Measurements from ENCODE around the gene MICALL2. TPM values are rescaled to one million over a fixed set of nuclear protein-coding genes. Genes with fewer than 3 reads are reported as not detected.

Gene MICALL2
- total RNA-seq, 1 donor from 2014 or later = 3.1 TPM

GRCh38 chr7:1401011-1401410, 58.3 kb downstream of the MICALL2 start:
- no peaks in the 10 kb centered on the region for H3K36me3 ChIP-seq (ENCODE audit: control insufficient read depth in 3 of 3, insufficient read depth in 3 of 3, low read length in 3 of 3)
- H3K27ac ChIP-seq (ENCODE audit: low read depth, low read length) = no peak overlapping the region
- no peak overlapping the region for H3K9ac ChIP-seq (ENCODE audit: low read depth in 1 of 3, low read length in 3 of 3)
- peaks cover 0 to 3% (median 0%) of the 10 kb centered on the region in 3 donors for H3K4me1 ChIP-seq (ENCODE audit: control insufficient read depth in 3 of 3, insufficient read depth in 3 of 3, low read length in 3 of 3)
- H3K9me3 ChIP-seq (ENCODE audit: control insufficient read depth in 3 of 3, low read length in 3 of 3) = peaks cover 3 to 13% (median 9%) of the 10 kb centered on the region in 3 donors
- H3K27me3 ChIP-seq (ENCODE audit: control insufficient read depth in 3 of 3, insufficient read depth in 3 of 3, low read length in 3 of 3) = peaks cover 52 to 61% (median 57%) of the 10 kb centered on the region in 3 donors
- no peak overlapping the region for H3K4me3 ChIP-seq (ENCODE audit: low read length in 3 of 3)

- Histone ChIP-seq H3K36me3 (ENCODE audit: control insufficient read depth in 3 of 3, insufficient read depth in 3 of 3, low read length in 3 of 3) (no peaks in the 10 kb centered on the region), H3K9ac (ENCODE audit: low read depth in 1 of 3, low read length in 3 of 3) (no peak overlapping the region), H3K4me1 (ENCODE audit: control insufficient read depth in 3 of 3, insufficient read depth in 3 of 3, low read length in 3 of 3) (peaks cover 0 to 3% (median 0%) of the 10 kb centered on the region in 3 donors), H3K9me3 (ENCODE audit: control insufficient read depth in 3 of 3, low read length in 3 of 3) (peaks cover 3 to 13% (median 9%) of the 10 kb centered on the region in 3 donors), H3K27me3 (ENCODE audit: control insufficient read depth in 3 of 3, insufficient read depth in 3 of 3, low read length in 3 of 3) (peaks cover 54 to 65% (median 56%) of the 10 kb centered on the region in 3 donors), H3K4me3 (ENCODE audit: low read length in 3 of 3) (no peak overlapping the region), H3K27ac (ENCODE audit: low read depth, low read length) (no peak overlapping the region)
These were observed 58.9 kb downstream of the MICALL2 start for GRCh38 chr7:1400371-1400770.

GRCh38 chr7:1397491-1398327, 61.6 kb downstream of the MICALL2 start:
- Histone ChIP-seq H3K9ac (ENCODE audit: low read depth in 1 of 3, low read length in 3 of 3) (no peak overlapping the region), H3K27me3 (ENCODE audit: control insufficient read depth in 3 of 3, insufficient read depth in 3 of 3, low read length in 3 of 3) (peaks cover 41 to 65% (median 53%) of the 10 kb centered on the region in 3 donors)

GRCh38 chr7:1396195-1396594, 63.1 kb downstream of the MICALL2 start:
- Histone ChIP-seq H3K9me3 (ENCODE audit: control insufficient read depth in 3 of 3, low read length in 3 of 3) (peaks cover 6 to 19% (median 7%) of the 10 kb centered on the region in 3 donors), H3K4me1 (ENCODE audit: control insufficient read depth in 3 of 3, insufficient read depth in 3 of 3, low read length in 3 of 3) (no peaks in the 10 kb centered on the region), H3K4me3 (ENCODE audit: low read length in 3 of 3) (no peak overlapping the region), H3K9ac (ENCODE audit: low read depth in 1 of 3, low read length in 3 of 3) (no peak overlapping the region), H3K27ac (ENCODE audit: low read depth, low read length) (no peak overlapping the region), H3K27me3 (ENCODE audit: control insufficient read depth in 3 of 3, insufficient read depth in 3 of 3, low read length in 3 of 3) (peaks cover 38 to 62% (median 49%) of the 10 kb centered on the region in 3 donors), H3K36me3 (ENCODE audit: control insufficient read depth in 3 of 3, insufficient read depth in 3 of 3, low read length in 3 of 3) (no peaks in the 10 kb centered on the region)

More at GRCh38 chr7:1397491-1398327, 61.6 kb downstream of the MICALL2 start:
- H3K27ac ChIP-seq (ENCODE audit: low read depth, low read length) = no peak overlapping the region
- H3K4me3 ChIP-seq (ENCODE audit: low read length in 3 of 3) = no peak overlapping the region
- H3K36me3 ChIP-seq (ENCODE audit: control insufficient read depth in 3 of 3, insufficient read depth in 3 of 3, low read length in 3 of 3) = no peaks in the 10 kb centered on the region
- H3K9me3 ChIP-seq (ENCODE audit: control insufficient read depth in 3 of 3, low read length in 3 of 3) = peaks cover 9 to 21% (median 10%) of the 10 kb centered on the region in 3 donors
- H3K4me1 ChIP-seq (ENCODE audit: control insufficient read depth in 3 of 3, insufficient read depth in 3 of 3, low read length in 3 of 3) = no peaks in the 10 kb centered on the region

- H3K9ac ChIP-seq (ENCODE audit: low read depth in 1 of 3, low read length in 3 of 3) = no peak overlapping the region
- H3K4me1 ChIP-seq (ENCODE audit: control insufficient read depth in 3 of 3, insufficient read depth in 3 of 3, low read length in 3 of 3) = no peaks in the 10 kb centered on the region
- peaks cover 6 to 19% (median 9%) of the 10 kb centered on the region in 3 donors for H3K9me3 ChIP-seq (ENCODE audit: control insufficient read depth in 3 of 3, low read length in 3 of 3)
- H3K4me3 ChIP-seq (ENCODE audit: low read length in 3 of 3) = no peak overlapping the region
- H3K27me3 ChIP-seq (ENCODE audit: control insufficient read depth in 3 of 3, insufficient read depth in 3 of 3, low read length in 3 of 3) = peaks cover 31 to 58% (median 50%) of the 10 kb centered on the region in 3 donors
- no peak overlapping the region for H3K27ac ChIP-seq (ENCODE audit: low read depth, low read length)
- no peaks in the 10 kb centered on the region for H3K36me3 ChIP-seq (ENCODE audit: control insufficient read depth in 3 of 3, insufficient read depth in 3 of 3, low read length in 3 of 3)
These were observed 63.8 kb downstream of the MICALL2 start for GRCh38 chr7:1395211-1396070.

- Histone ChIP-seq H3K9me3 (ENCODE audit: control insufficient read depth in 3 of 3, low read length in 3 of 3) (peaks cover 6 to 19% (median 9%) of the 10 kb centered on the region in 3 donors), H3K4me1 (ENCODE audit: control insufficient read depth in 3 of 3, insufficient read depth in 3 of 3, low read length in 3 of 3) (no peaks in the 10 kb centered on the region), H3K9ac (ENCODE audit: low read depth in 1 of 3, low read length in 3 of 3) (no peak overlapping the region), H3K27ac (ENCODE audit: low read depth, low read length) (no peak overlapping the region), H3K27me3 (ENCODE audit: control insufficient read depth in 3 of 3, insufficient read depth in 3 of 3, low read length in 3 of 3) (peaks cover 25 to 54% (median 50%) of the 10 kb centered on the region in 3 donors), H3K36me3 (ENCODE audit: control insufficient read depth in 3 of 3, insufficient read depth in 3 of 3, low read length in 3 of 3) (no peaks in the 10 kb centered on the region), H3K4me3 (ENCODE audit: low read length in 3 of 3) (no peak overlapping the region)
These were observed 64.9 kb downstream of the MICALL2 start for GRCh38 chr7:1394371-1394770.

- peaks cover 6 to 19% (median 9%) of the 10 kb centered on the region in 3 donors for H3K9me3 ChIP-seq (ENCODE audit: control insufficient read depth in 3 of 3, low read length in 3 of 3)
- H3K27me3 ChIP-seq (ENCODE audit: control insufficient read depth in 3 of 3, insufficient read depth in 3 of 3, low read length in 3 of 3) = peaks cover 23 to 59% (median 55%) of the 10 kb centered on the region in 3 donors
These were observed 65.8 kb downstream of the MICALL2 start for GRCh38 chr7:1393421-1393820.

GRCh38 chr7:1392556-1392955, 66.7 kb downstream of the MICALL2 start:
- Histone ChIP-seq H3K36me3 (ENCODE audit: control insufficient read depth in 3 of 3, insufficient read depth in 3 of 3, low read length in 3 of 3) (no peaks in the 10 kb centered on the region), H3K4me3 (ENCODE audit: low read length in 3 of 3) (no peak overlapping the region), H3K9me3 (ENCODE audit: control insufficient read depth in 3 of 3, low read length in 3 of 3) (peaks cover 6 to 17% (median 9%) of the 10 kb centered on the region in 3 donors), H3K27me3 (ENCODE audit: control insufficient read depth in 3 of 3, insufficient read depth in 3 of 3, low read length in 3 of 3) (peaks cover 28 to 65% (median 58%) of the 10 kb centered on the region in 3 donors), H3K4me1 (ENCODE audit: control insufficient read depth in 3 of 3, insufficient read depth in 3 of 3, low read length in 3 of 3) (no peaks in the 10 kb centered on the region), H3K27ac (ENCODE audit: low read depth, low read length) (no peak overlapping the region), H3K9ac (ENCODE audit: low read depth in 1 of 3, low read length in 3 of 3) (no peak overlapping the region)

More at GRCh38 chr7:1393421-1393820, 65.8 kb downstream of the MICALL2 start:
- H3K4me3 ChIP-seq (ENCODE audit: low read length in 3 of 3) = no peak overlapping the region
- no peaks in the 10 kb centered on the region for H3K4me1 ChIP-seq (ENCODE audit: control insufficient read depth in 3 of 3, insufficient read depth in 3 of 3, low read length in 3 of 3)
- no peak overlapping the region for H3K9ac ChIP-seq (ENCODE audit: low read depth in 1 of 3, low read length in 3 of 3)
- no peaks in the 10 kb centered on the region for H3K36me3 ChIP-seq (ENCODE audit: control insufficient read depth in 3 of 3, insufficient read depth in 3 of 3, low read length in 3 of 3)
- H3K27ac ChIP-seq (ENCODE audit: low read depth, low read length) = no peak overlapping the region

- H3K4me1 ChIP-seq (ENCODE audit: control insufficient read depth in 3 of 3, insufficient read depth in 3 of 3, low read length in 3 of 3) = no peaks in the 10 kb centered on the region
- H3K36me3 ChIP-seq (ENCODE audit: control insufficient read depth in 3 of 3, insufficient read depth in 3 of 3, low read length in 3 of 3) = no peaks in the 10 kb centered on the region
- H3K27me3 ChIP-seq (ENCODE audit: control insufficient read depth in 3 of 3, insufficient read depth in 3 of 3, low read length in 3 of 3) = peaks cover 33 to 74% (median 63%) of the 10 kb centered on the region in 3 donors
- no peak overlapping the region for H3K27ac ChIP-seq (ENCODE audit: low read depth, low read length)
- H3K4me3 ChIP-seq (ENCODE audit: low read length in 3 of 3) = no peak overlapping the region
- no peak overlapping the region for H3K9ac ChIP-seq (ENCODE audit: low read depth in 1 of 3, low read length in 3 of 3)
- peaks cover 6 to 15% (median 9%) of the 10 kb centered on the region in 3 donors for H3K9me3 ChIP-seq (ENCODE audit: control insufficient read depth in 3 of 3, low read length in 3 of 3)
These were observed 67.8 kb downstream of the MICALL2 start for GRCh38 chr7:1391449-1391848.

Data from skeletal muscle tissue (tissue), 4 donors.